ENCODE data around the gene CHMP4B.
"Not testable (repeated sequence)": the region's sequence is repeated elsewhere in the genome, so short reads cannot be mapped to it uniquely, and the experiment has no call there.

- TF ChIP-seq, protein P1, sequence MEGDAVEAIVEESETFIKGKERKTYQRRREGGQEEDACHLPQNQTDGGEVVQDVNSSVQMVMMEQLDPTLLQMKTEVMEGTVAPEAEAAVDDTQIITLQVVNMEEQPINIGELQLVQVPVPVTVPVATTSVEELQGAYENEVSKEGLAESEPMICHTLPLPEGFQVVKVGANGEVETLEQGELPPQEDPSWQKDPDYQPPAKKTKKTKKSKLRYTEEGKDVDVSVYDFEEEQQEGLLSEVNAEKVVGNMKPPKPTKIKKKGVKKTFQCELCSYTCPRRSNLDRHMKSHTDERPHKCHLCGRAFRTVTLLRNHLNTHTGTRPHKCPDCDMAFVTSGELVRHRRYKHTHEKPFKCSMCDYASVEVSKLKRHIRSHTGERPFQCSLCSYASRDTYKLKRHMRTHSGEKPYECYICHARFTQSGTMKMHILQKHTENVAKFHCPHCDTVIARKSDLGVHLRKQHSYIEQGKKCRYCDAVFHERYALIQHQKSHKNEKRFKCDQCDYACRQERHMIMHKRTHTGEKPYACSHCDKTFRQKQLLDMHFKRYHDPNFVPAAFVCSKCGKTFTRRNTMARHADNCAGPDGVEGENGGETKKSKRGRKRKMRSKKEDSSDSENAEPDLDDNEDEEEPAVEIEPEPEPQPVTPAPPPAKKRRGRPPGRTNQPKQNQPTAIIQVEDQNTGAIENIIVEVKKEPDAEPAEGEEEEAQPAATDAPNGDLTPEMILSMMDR (IDR thresholded peaks at IDR 0.05) = not testable (repeated sequence)
- not testable (repeated sequence) for TF ChIP-seq POLR2A (IDR thresholded peaks at IDR 0.05)
These were observed 18.6 kb upstream of the CHMP4B start for GRCh38 chr20:33792598-33792989.
